Neural cell (in vitro differentiated cells): ENCODE results near the gene PRKG1. TPM values are rescaled to one million over a fixed set of nuclear protein-coding genes. Genes with fewer than 3 reads are reported as not detected.

Experiments
- H2AFZ ChIP-seq: fragments of 200-600, 300-800 bp; sonication (generic), shearing (Covaris generic); 2 replicates; pipeline ENCODE4 v1.6.0; 2014; ENCODE audit warnings: low read depth, mild to moderate bottlenecking, antibody characterized with exemption, low read length, moderate library complexity
- H3F3A ChIP-seq: fragments of 200-600 bp; shearing (Covaris generic); 2 replicates; pipeline ENCODE4 v1.6.1; 2016; ENCODE audit warnings: mild to moderate bottlenecking, moderate library complexity, mixed read lengths, antibody characterized with exemption, low read length; ENCODE audit not compliant: insufficient read depth, poor library complexity, severe bottlenecking
- H3K27ac ChIP-seq: fragments of 200-600, 300-800 bp; sonication (generic), shearing (Covaris generic); 2 replicates; pipeline ENCODE4 v1.5.1; 2014; ENCODE audit warnings: mild to moderate bottlenecking, low read length, moderate library complexity
- H3K27me3 ChIP-seq: fragments of 300-800, 200-600 bp; sonication (generic), shearing (Covaris generic); 2 replicates; pipeline ENCODE4 v1.6.0; 2014; ENCODE audit warnings: mild to moderate bottlenecking, low read depth, low read length, moderate library complexity; ENCODE audit not compliant: insufficient read depth
- H3K36me3 ChIP-seq: fragments of 300-800, 200-600 bp; sonication (generic), shearing (Covaris generic); 2 replicates; pipeline ENCODE4 v1.5.1; 2014; ENCODE audit warnings: mild to moderate bottlenecking, antibody characterized with exemption, low read length, moderate library complexity; ENCODE audit not compliant: insufficient read depth
- H3K4me2 ChIP-seq: fragments of 300-800, 200-600 bp; sonication (generic), shearing (Covaris generic); 2 replicates; pipeline ENCODE4 v1.6.0; 2014; ENCODE audit warnings: mild to moderate bottlenecking, low read length
- H3K4me3 ChIP-seq: fragments of 300-800, 200-600 bp; sonication (generic), shearing (Covaris generic); 2 replicates; pipeline ENCODE4 v1.5.1; 2014; ENCODE audit warnings: mild to moderate bottlenecking, low read length, moderate library complexity
- H3K79me2 ChIP-seq: fragments of 200-600 bp; shearing (Covaris generic); replicated peaks from 2 replicates; pipeline ENCODE4 v1.6.0; 2014; ENCODE audit warnings: mild to moderate bottlenecking, low read length, moderate library complexity; ENCODE audit not compliant: insufficient read depth
- H3K9ac ChIP-seq: fragments of 300-800, 200-600 bp; sonication (generic), shearing (Covaris generic); 2 replicates; pipeline ENCODE4 v1.6.1; 2016; ENCODE audit warnings: mild to moderate bottlenecking, low read length, mixed read lengths
- H3K9me2 ChIP-seq: fragments of 200-600 bp; shearing (Covaris generic); 2 replicates; pipeline ENCODE4 v1.6.1; 2016; ENCODE audit warnings: mild to moderate bottlenecking, low read length, mixed read lengths; ENCODE audit not compliant: insufficient read depth
- H3K9me3 ChIP-seq: fragments of 200-600, 300-800 bp; sonication (generic), shearing (Covaris generic); 2 replicates; pipeline ENCODE4 v1.6.1; 2016; ENCODE audit warnings: mild to moderate bottlenecking, mixed run types, low read length, moderate library complexity, mixed read lengths
- H4K20me1 ChIP-seq: fragments of 200-600 bp; shearing (Covaris generic); 2 replicates; pipeline ENCODE4 v1.6.1; 2016; ENCODE audit warnings: mild to moderate bottlenecking, mixed run types; ENCODE audit not compliant: insufficient read depth
- EP300 ChIP-seq: fragments of 450-650 bp; conservative IDR thresholded peaks from 2 replicates; pipeline ENCODE4 v1.6.1; 2014; ENCODE audit warnings: antibody characterized with exemption, mild to moderate bottlenecking, moderate library complexity; ENCODE audit not compliant: poor library complexity, severe bottlenecking
- EZH2 ChIP-seq: fragments of 200-600, 300-800 bp; shearing (Covaris generic), sonication (generic); IDR thresholded peaks from 2 replicates; pipeline ENCODE4 v1.6.1; 2014; ENCODE audit warnings: antibody characterized with exemption, low read length, borderline replicate concordance, mild to moderate bottlenecking; ENCODE audit not compliant: insufficient read depth, poor library complexity, severe bottlenecking
- MXI1 ChIP-seq: fragments of 450-650 bp; conservative IDR thresholded peaks from 2 replicates; pipeline ENCODE4 v1.6.1; 2014; ENCODE audit warnings: antibody characterized with exemption, mild to moderate bottlenecking; ENCODE audit not compliant: poor library complexity, severe bottlenecking
- POLR2AphosphoS5 ChIP-seq: IDR thresholded peaks from 2 replicates; pipeline ENCODE4 v1.6.1; 2012
- RAD21 ChIP-seq: fragments of 450-650 bp; conservative IDR thresholded peaks from 2 replicates; pipeline ENCODE4 v1.6.1; 2014; ENCODE audit warnings: antibody characterized with exemption, mild to moderate bottlenecking, moderate library complexity
- REST ChIP-seq: IDR thresholded peaks from 2 replicates; pipeline ENCODE4 v1.6.1; 2012; ENCODE audit warnings: borderline replicate concordance
- SMC3 ChIP-seq: fragments of 450-650 bp; conservative IDR thresholded peaks from 2 replicates; pipeline ENCODE4 v1.6.1; 2014; ENCODE audit warnings: antibody characterized with exemption, mild to moderate bottlenecking, moderate library complexity; ENCODE audit not compliant: poor library complexity
- TAF1 ChIP-seq: IDR thresholded peaks from 2 replicates; pipeline ENCODE4 v1.6.1; 2012; ENCODE audit warnings: low read depth
- polyA plus RNA-seq: library from polyadenylated mRNA; depleted of rRNA; stranded (reverse); fragments of >200 nt; gene quantifications from 2 replicates; pipeline ENCODE4 v1.2.3, GENCODE V29; 2014
- TF ChIP-seq, protein P1 (sequence below): fragments of 450-650 bp; IDR thresholded peaks from 2 replicates; pipeline ENCODE4 v1.5.1; 2014; ENCODE audit warnings: antibody characterized with exemption, mild to moderate bottlenecking, moderate library complexity; ENCODE audit not compliant: poor library complexity, severe bottlenecking

PRKG1 gene
- polyA plus RNA-seq, 1 donor from 2014 or later = 2.2 TPM

- TF ChIP-seq, protein P1, sequence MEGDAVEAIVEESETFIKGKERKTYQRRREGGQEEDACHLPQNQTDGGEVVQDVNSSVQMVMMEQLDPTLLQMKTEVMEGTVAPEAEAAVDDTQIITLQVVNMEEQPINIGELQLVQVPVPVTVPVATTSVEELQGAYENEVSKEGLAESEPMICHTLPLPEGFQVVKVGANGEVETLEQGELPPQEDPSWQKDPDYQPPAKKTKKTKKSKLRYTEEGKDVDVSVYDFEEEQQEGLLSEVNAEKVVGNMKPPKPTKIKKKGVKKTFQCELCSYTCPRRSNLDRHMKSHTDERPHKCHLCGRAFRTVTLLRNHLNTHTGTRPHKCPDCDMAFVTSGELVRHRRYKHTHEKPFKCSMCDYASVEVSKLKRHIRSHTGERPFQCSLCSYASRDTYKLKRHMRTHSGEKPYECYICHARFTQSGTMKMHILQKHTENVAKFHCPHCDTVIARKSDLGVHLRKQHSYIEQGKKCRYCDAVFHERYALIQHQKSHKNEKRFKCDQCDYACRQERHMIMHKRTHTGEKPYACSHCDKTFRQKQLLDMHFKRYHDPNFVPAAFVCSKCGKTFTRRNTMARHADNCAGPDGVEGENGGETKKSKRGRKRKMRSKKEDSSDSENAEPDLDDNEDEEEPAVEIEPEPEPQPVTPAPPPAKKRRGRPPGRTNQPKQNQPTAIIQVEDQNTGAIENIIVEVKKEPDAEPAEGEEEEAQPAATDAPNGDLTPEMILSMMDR = no peak
- TF ChIP-seq EZH2 (no peak), RAD21 (no peak), EP300 (no peak), SMC3 (no peak), TAF1 (no peak), POLR2AphosphoS5 (no peak), REST (no peak), MXI1 (no peak)
- Histone ChIP-seq H3K4me2 (no peak overlapping the region), H3K9me3 (no peaks in the 10 kb centered on the region), H3K36me3 (no peaks in the 10 kb centered on the region), H4K20me1 (no peaks in the 10 kb centered on the region), H3K9ac (no peak overlapping the region), H2AFZ (no peak overlapping the region), H3K79me2 (no peaks in the 10 kb centered on the region), H3K27me3 (no peaks in the 10 kb centered on the region), H3F3A (no peaks in the 10 kb centered on the region), H3K27ac (no peak overlapping the region), H3K4me3 (no peak overlapping the region), H3K9me2 (no peaks in the 10 kb centered on the region)
Observed at GRCh38 chr10:51468424-51468823, 394.1 kb downstream of the PRKG1 start.

DNA sequence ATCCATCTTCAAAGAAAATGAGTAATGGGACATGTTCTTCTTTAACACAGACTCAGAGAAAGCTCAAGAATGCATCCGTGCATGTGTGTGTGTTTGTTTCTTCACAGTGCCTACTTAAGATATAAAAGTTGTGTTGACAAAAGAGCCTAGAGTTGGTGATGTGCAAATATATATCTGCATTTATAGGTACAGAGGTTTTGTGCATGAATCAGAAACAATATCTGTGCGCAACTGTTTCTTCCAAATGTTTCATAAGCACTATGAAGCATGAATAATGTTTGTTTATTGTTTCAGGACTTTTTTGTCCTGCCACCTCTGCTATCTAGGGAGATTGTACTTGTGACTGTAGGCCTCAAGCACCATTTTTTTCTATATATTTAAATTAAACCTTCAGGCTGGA lies 395.4 kb downstream of the PRKG1 start:
- H3K36me3 ChIP-seq = no peaks in the 10 kb centered on the region
- no peaks in the 10 kb centered on the region for H3F3A ChIP-seq
- no peaks in the 10 kb centered on the region for H3K79me2 ChIP-seq
- H3K27ac ChIP-seq = no peak overlapping the region
- no peaks in the 10 kb centered on the region for H3K9me2 ChIP-seq
- H3K4me3 ChIP-seq = no peak overlapping the region
- no peak for TF ChIP-seq POLR2AphosphoS5
- no peak for TF ChIP-seq TAF1
- TF ChIP-seq, protein P1 = no peak
- no peak for TF ChIP-seq MXI1
- TF ChIP-seq SMC3 = no peak
- no peak for TF ChIP-seq EZH2
- no peak for TF ChIP-seq REST
- no peak for TF ChIP-seq RAD21
- TF ChIP-seq EP300 = no peak
- H2AFZ ChIP-seq = no peak overlapping the region
- no peak overlapping the region for H3K9ac ChIP-seq
- H3K27me3 ChIP-seq = no peaks in the 10 kb centered on the region
- no peak overlapping the region for H3K4me2 ChIP-seq
- H3K9me3 ChIP-seq = no peaks in the 10 kb centered on the region
- no peaks in the 10 kb centered on the region for H4K20me1 ChIP-seq
